OCI-LY3 (cell line): ENCODE measurements around the gene NUFIP2.
"Not testable (repeated sequence)": the region's sequence is repeated elsewhere in the genome, so short reads cannot be mapped to it uniquely, and the experiment has no call there.

Experiments
- H2AFZ ChIP-seq: fragments of 200-600, 300-600 bp; shearing (Covaris generic); 2 replicates; pipeline ENCODE4 v1.6.0; 2014; ENCODE audit warnings: antibody characterized with exemption, low read depth, low read length
- H3K27ac ChIP-seq: fragments of 200-600, 300-600 bp; sonication (generic); 2 replicates; pipeline ENCODE4 v1.5.1; 2014; ENCODE audit warnings: mild to moderate bottlenecking, low read length, moderate library complexity, mixed read lengths
- H3K27me3 ChIP-seq: fragments of 200-600, 300-600 bp; sonication (generic); 2 replicates; pipeline ENCODE4 v1.6.1; 2014; ENCODE audit warnings: low read depth, low read length, mixed read lengths
- H3K36me3 ChIP-seq: fragments of 200-600, 300-600 bp; sonication (generic); replicated peaks from 2 replicates; pipeline ENCODE3; 2014; ENCODE audit warnings: low read depth, low read length, mixed read lengths
- H3K4me1 ChIP-seq: fragments of 300-600, 200-600 bp; sonication (generic); 2 replicates; pipeline ENCODE4 v1.6.1; 2014; ENCODE audit warnings: low read length, mixed read lengths
- H3K4me2 ChIP-seq: fragments of 200-600, 300-600 bp; sonication (generic); 2 replicates; pipeline ENCODE4 v1.6.1; 2014; ENCODE audit warnings: low read length, mixed read lengths
- H3K4me3 ChIP-seq: fragments of 300-600, 200-600 bp; sonication (generic); 2 replicates; pipeline ENCODE4 v1.5.1; 2014; ENCODE audit warnings: antibody characterized with exemption, mild to moderate bottlenecking, low read length, moderate library complexity
- H3K79me2 ChIP-seq: fragments of 300-600, 200-600 bp; shearing (Covaris generic); 2 replicates; pipeline ENCODE4 v1.6.1; 2014; ENCODE audit warnings: mild to moderate bottlenecking, low read length, mixed read lengths
- H3K9ac ChIP-seq: fragments of 300-600, 200-600 bp; shearing (Covaris generic); 2 replicates; pipeline ENCODE4 v1.6.0; 2014; ENCODE audit warnings: mild to moderate bottlenecking, low read length, moderate library complexity
- H3K9me3 ChIP-seq: fragments of 200-600, 300-600 bp; shearing (Covaris generic); 2 replicates; pipeline ENCODE4 v1.6.1; 2014; ENCODE audit warnings: low read length, mixed read lengths; ENCODE audit not compliant: insufficient read depth
- H4K20me1 ChIP-seq: fragments of 200-600, 300-600 bp; sonication (generic); 2 replicates; pipeline ENCODE4 v1.6.1; 2016; ENCODE audit warnings: low read length, mixed read lengths; ENCODE audit not compliant: insufficient read depth
- CTCF ChIP-seq: fragments of 200-600, 300-600 bp; sonication (generic); IDR thresholded peaks from 2 replicates; pipeline ENCODE4 v1.5.1; 2014; ENCODE audit warnings: antibody characterized with exemption, low read length, low read depth
- EZH2phosphoT487 ChIP-seq: fragments of 200-600 bp; shearing (Covaris generic); IDR thresholded peaks from 2 replicates; pipeline ENCODE4 v1.6.1; 2018; ENCODE audit warnings: antibody characterized with exemption, mixed run types, low read depth

The NUFIP2 gene

GRCh38 chr17:29233301-29233700 is 60.6 kb downstream of the NUFIP2 start:
- no peak for TF ChIP-seq EZH2phosphoT487
- no peak for TF ChIP-seq CTCF
- H3K4me1 ChIP-seq, result no peaks in the 10 kb centered on the region
- H3K4me2 ChIP-seq, result no peak overlapping the region
- H3K36me3 ChIP-seq, result no peaks in the 10 kb centered on the region
- no peak overlapping the region for H3K27ac ChIP-seq
- H4K20me1 ChIP-seq, result no peaks in the 10 kb centered on the region
- no peak overlapping the region for H2AFZ ChIP-seq
- no peak overlapping the region for H3K9ac ChIP-seq
- no peaks in the 10 kb centered on the region for H3K79me2 ChIP-seq
- no peak overlapping the region for H3K4me3 ChIP-seq
- H3K27me3 ChIP-seq, result no peaks in the 10 kb centered on the region
- no peaks in the 10 kb centered on the region for H3K9me3 ChIP-seq

GRCh38 chr17:29225396-29225795 is 68.6 kb downstream of the NUFIP2 start:
- Histone ChIP-seq H3K4me2 (0 out of 2 replicates have a peak overlapping the region, but pooled peaks have one; percentile 8), H4K20me1 (no peaks in the 10 kb centered on the region), H3K27me3 (no peaks in the 10 kb centered on the region), H3K4me3 (no peak overlapping the region), H3K27ac (no peak overlapping the region), H3K9ac (no peak overlapping the region), H3K36me3 (no peaks in the 10 kb centered on the region), H3K79me2 (no peaks in the 10 kb centered on the region), H2AFZ (no peak overlapping the region), H3K9me3 (no peaks in the 10 kb centered on the region), H3K4me1 (peaks cover 24% of the 10 kb centered on the region)
- TF ChIP-seq CTCF, result no peak

GRCh38 chr17:29221338-29221737 is 72.6 kb downstream of the NUFIP2 start:
- not testable (repeated sequence) for H3K4me3 ChIP-seq, H2AFZ ChIP-seq, H3K9ac ChIP-seq, H3K27me3 ChIP-seq, H4K20me1 ChIP-seq, H3K36me3 ChIP-seq, H3K27ac ChIP-seq, H3K79me2 ChIP-seq, H3K4me2 ChIP-seq, H3K9me3 ChIP-seq
- H3K4me1 ChIP-seq, result peaks cover 33% of the 10 kb centered on the region

GRCh38 chr17:29219378-29220047 is 74.4 kb downstream of the NUFIP2 start:
- no peaks in the 10 kb centered on the region for H3K79me2 ChIP-seq
- peak overlapping the region; percentile 69 for H3K4me3 ChIP-seq
- TF ChIP-seq EZH2phosphoT487 (no peak), CTCF (peak; percentile 100)
- no peaks in the 10 kb centered on the region for H3K36me3 ChIP-seq
- no peaks in the 10 kb centered on the region for H3K9me3 ChIP-seq
- peak overlapping the region; percentile 90; the same call in 1 of the 2 replicates for H2AFZ ChIP-seq
- no peaks in the 10 kb centered on the region for H4K20me1 ChIP-seq
- peaks cover 12% of the 10 kb centered on the region; the same call in 1 of the 2 replicates for H3K27me3 ChIP-seq
- peak overlapping the region; percentile 42 for H3K9ac ChIP-seq
- peaks cover 22% of the 10 kb centered on the region for H3K4me1 ChIP-seq
- peak overlapping the region; percentile 93 for H3K4me2 ChIP-seq
- no peak overlapping the region for H3K27ac ChIP-seq

- Histone ChIP-seq H3K79me2 (no peaks in the 10 kb centered on the region), H3K9me3 (no peaks in the 10 kb centered on the region)
- no peak for TF ChIP-seq CTCF
- no peak for TF ChIP-seq EZH2phosphoT487
These were observed 77.1 kb downstream of the NUFIP2 start for GRCh38 chr17:29216856-29217255.

More at GRCh38 chr17:29216856-29217255, 77.1 kb downstream of the NUFIP2 start:
- Histone ChIP-seq H3K9ac (no peak overlapping the region), H3K4me3 (no peak overlapping the region), H3K4me1 (peaks cover 12% of the 10 kb centered on the region), H3K27ac (no peak overlapping the region), H2AFZ (no peak overlapping the region), H3K36me3 (no peaks in the 10 kb centered on the region), H4K20me1 (no peaks in the 10 kb centered on the region), H3K4me2 (no peak overlapping the region), H3K27me3 (peaks cover 12% of the 10 kb centered on the region; the same call in 1 of the 2 replicates)
